ENCODE measurements around the gene TNFRSF21. TPM values are rescaled to one million over a fixed set of nuclear protein-coding genes. Genes with fewer than 3 reads are reported as not detected.

TNFRSF21 gene
- total RNA-seq, 4 donors from 2014 or later, result 45.4 to 136 (median 73.4) TPM

DNA sequence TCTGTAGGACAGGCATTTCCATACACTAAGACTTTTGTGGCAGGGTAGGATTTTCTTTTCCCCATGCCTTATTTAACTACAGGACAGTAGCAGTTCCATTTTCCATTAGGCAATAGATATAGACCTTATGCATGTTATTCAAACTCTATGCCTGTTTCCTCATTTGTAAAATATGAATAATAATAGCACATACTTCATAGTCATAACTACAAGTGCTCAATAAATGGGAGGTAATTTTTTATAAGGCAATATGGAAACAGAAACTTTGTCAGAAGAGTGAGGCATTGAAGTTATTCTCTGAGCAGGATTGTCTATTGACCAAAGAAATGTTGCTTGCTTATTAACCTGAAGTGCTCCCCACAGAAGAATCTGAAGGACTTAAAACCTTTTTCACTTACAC is 41.9 kb upstream of the TNFRSF21 start:
- intact Hi-C loops (cut with DNase I; ENCODE audit: low total_unique reads), result no loop called here
- DNase-seq, result no peak
- Histone ChIP-seq H3K4me3 (no peak overlapping the region), H3K9me3 (no peaks in the 10 kb centered on the region), H3K27ac (no peak overlapping the region), H3K27me3 (no peaks in the 10 kb centered on the region), H3K4me1 (peaks cover 0 to 7% (median under 1%) of the 10 kb centered on the region in 4 donors), H3K36me3 (no peaks in the 10 kb centered on the region)
- TF ChIP-seq POLR2AphosphoS5 (IDR thresholded peaks at IDR 0.05) (no peak), EP300 (IDR thresholded peaks at IDR 0.05; ENCODE audit: low read depth) (no peak), CTCF (IDR thresholded peaks at IDR 0.05) (no peak)
- in situ Hi-C loops (cut with MboI; ENCODE audit: low pct_ligation_motif_present in 1 of 4, low pct_unique_long_range_greater_than_20kb in 1 of 4, low sequenced_read_pairs in 3 of 4), result no loop called here

DNA sequence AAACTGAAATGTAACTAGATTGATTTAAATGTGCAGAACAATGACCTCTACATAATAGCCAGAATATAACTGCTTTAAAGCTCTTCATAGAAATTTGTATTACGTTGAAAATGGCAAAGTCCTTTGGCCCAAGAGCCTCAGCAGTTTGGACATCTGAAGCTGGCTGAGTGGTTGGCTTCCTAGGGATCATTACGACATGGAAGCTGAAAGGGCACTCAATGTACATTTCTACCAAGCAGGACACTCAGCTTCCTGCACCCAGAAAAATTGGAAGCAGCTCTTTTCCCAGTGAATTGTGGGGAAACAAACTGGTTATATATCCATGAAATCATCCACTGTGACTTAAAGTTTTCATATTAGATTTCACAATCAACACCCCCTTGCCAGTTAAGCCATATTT is 40.2 kb upstream of the TNFRSF21 start:
- H3K4me3 ChIP-seq, result no peak overlapping the region
- WGBS, 2 donors (ENCODE audit: low coverage in 1 of 2), result 60 to 81% methylated on average over 1 to 2 of the region's 2 CpGs
- H3K27me3 ChIP-seq, result no peaks in the 10 kb centered on the region
- H3K36me3 ChIP-seq, result no peaks in the 10 kb centered on the region
- intact Hi-C loops (cut with DNase I; ENCODE audit: low total_unique reads), result no loop called here
- H3K4me1 ChIP-seq, result peaks cover 0 to 13% (median 6%) of the 10 kb centered on the region in 4 donors
- DNase-seq, result no peak
- H3K27ac ChIP-seq, result no peak overlapping the region
- no peak for TF ChIP-seq POLR2AphosphoS5 (IDR thresholded peaks at IDR 0.05)
- no peak for TF ChIP-seq EP300 (IDR thresholded peaks at IDR 0.05; ENCODE audit: low read depth)
- no peak for TF ChIP-seq POLR2A (IDR thresholded peaks at IDR 0.05)
- TF ChIP-seq CTCF (IDR thresholded peaks at IDR 0.05), result no peak
- in situ Hi-C loops (cut with MboI; ENCODE audit: low pct_ligation_motif_present in 1 of 4, low pct_unique_long_range_greater_than_20kb in 1 of 4, low sequenced_read_pairs in 3 of 4), result no loop called here
- no peaks in the 10 kb centered on the region for H3K9me3 ChIP-seq

GRCh38 chr6:47348316-47348863 is 38.7 kb upstream of the TNFRSF21 start:
- intact Hi-C loops (cut with DNase I; ENCODE audit: low total_unique reads) (no loop called here), in situ Hi-C loops (cut with MboI; ENCODE audit: low pct_ligation_motif_present in 1 of 4, low pct_unique_long_range_greater_than_20kb in 1 of 4, low sequenced_read_pairs in 3 of 4) (no loop called here)
- H3K27ac ChIP-seq, result no peak overlapping the region
- H3K9me3 ChIP-seq, result no peaks in the 10 kb centered on the region
- no peaks in the 10 kb centered on the region for H3K27me3 ChIP-seq
- no peaks in the 10 kb centered on the region for H3K36me3 ChIP-seq
- WGBS, 2 donors (ENCODE audit: low coverage in 1 of 2), result 54% methylated on average over 3 to 5 of the region's 5 CpGs
- H3K4me3 ChIP-seq, result no peak overlapping the region
- TF ChIP-seq POLR2A (IDR thresholded peaks at IDR 0.05) (no peak), EP300 (IDR thresholded peaks at IDR 0.05; ENCODE audit: low read depth) (no peak), CTCF (IDR thresholded peaks at IDR 0.05) (no peak), POLR2AphosphoS5 (IDR thresholded peaks at IDR 0.05) (no peak)
- H3K4me1 ChIP-seq, result peaks cover 0 to 21% (median 11%) of the 10 kb centered on the region in 4 donors
- DNase-seq, result peak; percentile 29

- H3K4me3 ChIP-seq, result no peak overlapping the region
- H3K4me1 ChIP-seq, result peaks cover 0 to 18% (median 10%) of the 10 kb centered on the region in 4 donors
- in situ Hi-C loops (cut with MboI; ENCODE audit: low pct_ligation_motif_present in 1 of 4, low pct_unique_long_range_greater_than_20kb in 1 of 4, low sequenced_read_pairs in 3 of 4), result no loop called here
- TF ChIP-seq CTCF (IDR thresholded peaks at IDR 0.05), result no peak
- TF ChIP-seq POLR2AphosphoS5 (IDR thresholded peaks at IDR 0.05), result no peak
- no peak for TF ChIP-seq POLR2A (IDR thresholded peaks at IDR 0.05)
- H3K9me3 ChIP-seq, result no peaks in the 10 kb centered on the region
- DNase-seq, result no peak
- WGBS, 2 donors (ENCODE audit: low coverage in 1 of 2), result 45 to 69% methylated on average over 4 of the region's 4 CpGs
- no peak overlapping the region for H3K27ac ChIP-seq
- no peaks in the 10 kb centered on the region for H3K27me3 ChIP-seq
- intact Hi-C loops (cut with DNase I; ENCODE audit: low total_unique reads), result no loop called here
- H3K36me3 ChIP-seq, result no peaks in the 10 kb centered on the region
These were observed 36.1 kb upstream of the TNFRSF21 start for GRCh38 chr6:47345761-47346160.
